Measurements from ENCODE around the gene RPL38.
"Not testable (repeated sequence)": the region's sequence is repeated elsewhere in the genome, so short reads cannot be mapped to it uniquely, and the experiment has no call there.

Gene RPL38

GRCh38 chr17:74185571-74186185, 17.8 kb upstream of the RPL38 start:
- no peak overlapping the region for H3K9ac ChIP-seq (ENCODE audit: low read length in 2 of 2)
- no peaks in the 10 kb centered on the region for H3K9me3 ChIP-seq (ENCODE audit: control insufficient read depth in 2 of 2, low read length in 2 of 2)
- H3K4me1 ChIP-seq (ENCODE audit: control insufficient read depth, insufficient read depth, low read length), result no peaks in the 10 kb centered on the region
- peaks cover 12 to 22% of the 10 kb centered on the region in 2 donors for H3K27me3 ChIP-seq (ENCODE audit: control insufficient read depth in 1 of 2, insufficient read depth in 2 of 2, low read length in 2 of 2)
- H3K27ac ChIP-seq (ENCODE audit: low read length), result no peak overlapping the region
- no peaks in the 10 kb centered on the region for H3K36me3 ChIP-seq (ENCODE audit: control insufficient read depth in 2 of 2, insufficient read depth in 2 of 2, low read length in 2 of 2)
- no peak overlapping the region for H3K4me3 ChIP-seq (ENCODE audit: low read length in 2 of 2)

DNA sequence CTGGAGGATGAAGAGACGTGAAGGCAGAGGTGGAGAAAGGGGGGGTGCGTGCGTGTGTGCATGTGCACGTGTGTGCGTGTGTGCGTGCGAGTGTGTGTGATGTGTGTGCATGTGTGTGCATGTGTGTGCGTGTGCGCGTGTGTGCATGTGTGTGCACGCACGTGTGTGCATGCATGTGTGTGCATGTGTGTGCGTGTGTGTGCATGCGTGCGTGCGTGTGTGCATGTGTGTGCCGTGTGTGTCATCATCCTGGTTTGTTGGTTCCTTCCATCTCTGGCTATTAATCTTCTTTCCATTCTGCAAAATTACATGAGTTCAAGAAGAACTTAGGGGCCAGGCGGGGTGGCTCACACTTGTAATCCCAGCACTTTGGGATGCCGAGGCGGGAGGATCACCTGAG, 17.0 kb upstream of the RPL38 start:
- Histone ChIP-seq H3K36me3 (ENCODE audit: control insufficient read depth in 2 of 2, insufficient read depth in 2 of 2, low read length in 2 of 2) (no peaks in the 10 kb centered on the region), H3K9ac (ENCODE audit: low read length in 2 of 2) (no peak overlapping the region), H3K4me1 (ENCODE audit: control insufficient read depth, insufficient read depth, low read length) (no peaks in the 10 kb centered on the region), H3K27ac (ENCODE audit: low read length) (no peak overlapping the region), H3K27me3 (ENCODE audit: control insufficient read depth in 1 of 2, insufficient read depth in 2 of 2, low read length in 2 of 2) (peaks cover 12 to 17% of the 10 kb centered on the region in 2 donors), H3K9me3 (ENCODE audit: control insufficient read depth in 2 of 2, low read length in 2 of 2) (no peaks in the 10 kb centered on the region), H3K4me3 (ENCODE audit: low read length in 2 of 2) (no peak overlapping the region)

DNA sequence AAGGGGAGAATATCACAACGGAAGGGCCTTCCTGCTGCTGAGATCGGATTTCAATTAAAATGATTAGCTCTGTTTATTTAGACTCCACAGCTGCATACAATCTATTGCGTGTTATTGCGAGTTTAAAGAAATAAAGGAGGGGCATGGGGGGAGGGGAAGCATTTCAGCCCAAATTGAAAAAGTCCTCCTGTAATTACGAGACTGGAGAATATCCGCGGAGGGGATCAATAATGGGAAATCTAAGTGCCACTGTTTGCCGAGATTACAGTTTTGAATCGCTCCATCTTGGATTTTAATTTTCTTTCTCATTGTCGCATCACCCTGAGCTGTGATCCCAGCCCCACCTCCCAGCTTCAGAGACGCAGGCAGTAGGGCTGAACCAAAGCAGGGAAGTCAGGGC, 15.7 kb upstream of the RPL38 start:
- no peak overlapping the region for H3K27ac ChIP-seq (ENCODE audit: low read length)
- no peak overlapping the region for H3K9ac ChIP-seq (ENCODE audit: low read length in 2 of 2)
- H3K36me3 ChIP-seq (ENCODE audit: control insufficient read depth in 2 of 2, insufficient read depth in 2 of 2, low read length in 2 of 2), result no peaks in the 10 kb centered on the region
- H3K27me3 ChIP-seq (ENCODE audit: control insufficient read depth in 1 of 2, insufficient read depth in 2 of 2, low read length in 2 of 2), result peaks cover 6 to 15% of the 10 kb centered on the region in 2 donors
- no peak overlapping the region for H3K4me3 ChIP-seq (ENCODE audit: low read length in 2 of 2)
- no peaks in the 10 kb centered on the region for H3K9me3 ChIP-seq (ENCODE audit: control insufficient read depth in 2 of 2, low read length in 2 of 2)
- no peaks in the 10 kb centered on the region for H3K4me1 ChIP-seq (ENCODE audit: control insufficient read depth, insufficient read depth, low read length)

DNA sequence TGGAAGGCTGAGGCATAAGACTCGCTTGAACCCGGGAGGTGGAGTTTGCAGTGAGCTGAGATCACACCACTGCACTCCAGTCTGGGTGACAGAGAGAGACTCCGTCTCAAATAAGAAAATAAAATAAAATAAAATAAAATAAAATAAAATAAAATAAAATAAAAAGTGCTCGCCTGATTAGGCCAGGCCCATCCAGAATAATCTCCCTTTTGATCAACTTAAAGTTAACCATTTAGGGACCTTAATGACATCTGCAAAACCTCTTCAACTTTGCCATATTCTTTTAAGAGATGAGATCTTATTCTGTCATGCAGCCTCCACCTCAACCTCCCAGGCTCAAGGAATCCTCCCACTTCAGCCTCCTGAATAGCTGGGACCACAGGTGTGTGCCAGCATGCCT, 14.8 kb upstream of the RPL38 start:
- not testable (repeated sequence) for H3K27ac ChIP-seq (ENCODE audit: low read length); H3K9ac ChIP-seq (ENCODE audit: low read length in 2 of 2); H3K9me3 ChIP-seq (ENCODE audit: control insufficient read depth in 2 of 2, low read length in 2 of 2); H3K4me3 ChIP-seq (ENCODE audit: low read length in 2 of 2); H3K4me1 ChIP-seq (ENCODE audit: control insufficient read depth, insufficient read depth, low read length); H3K36me3 ChIP-seq (ENCODE audit: control insufficient read depth in 2 of 2, insufficient read depth in 2 of 2, low read length in 2 of 2)
- H3K27me3 ChIP-seq (ENCODE audit: control insufficient read depth in 1 of 2, insufficient read depth in 2 of 2, low read length in 2 of 2), result peaks cover 6 to 17% of the 10 kb centered on the region in 2 donors

- H3K4me3 ChIP-seq (ENCODE audit: low read length in 2 of 2), result no peak overlapping the region
- H3K4me1 ChIP-seq (ENCODE audit: control insufficient read depth, insufficient read depth, low read length), result peaks cover 3% of the 10 kb centered on the region
- H3K9me3 ChIP-seq (ENCODE audit: control insufficient read depth in 2 of 2, low read length in 2 of 2), result no peaks in the 10 kb centered on the region
- no peak overlapping the region for H3K9ac ChIP-seq (ENCODE audit: low read length in 2 of 2)
- no peaks in the 10 kb centered on the region for H3K36me3 ChIP-seq (ENCODE audit: control insufficient read depth in 2 of 2, insufficient read depth in 2 of 2, low read length in 2 of 2)
- peaks cover 10 to 22% of the 10 kb centered on the region in 2 donors for H3K27me3 ChIP-seq (ENCODE audit: control insufficient read depth in 1 of 2, insufficient read depth in 2 of 2, low read length in 2 of 2)
- H3K27ac ChIP-seq (ENCODE audit: low read length), result no peak overlapping the region
Measured at GRCh38 chr17:74190154-74190553, 13.3 kb upstream of the RPL38 start.

GRCh38 chr17:74190807-74191406, 12.6 kb upstream of the RPL38 start:
- Histone ChIP-seq H3K4me3 (ENCODE audit: low read length in 2 of 2) (no peak overlapping the region), H3K27me3 (ENCODE audit: control insufficient read depth in 1 of 2, insufficient read depth in 2 of 2, low read length in 2 of 2) (peaks cover 17 to 29% of the 10 kb centered on the region in 2 donors), H3K9me3 (ENCODE audit: control insufficient read depth in 2 of 2, low read length in 2 of 2) (no peaks in the 10 kb centered on the region)

DNA sequence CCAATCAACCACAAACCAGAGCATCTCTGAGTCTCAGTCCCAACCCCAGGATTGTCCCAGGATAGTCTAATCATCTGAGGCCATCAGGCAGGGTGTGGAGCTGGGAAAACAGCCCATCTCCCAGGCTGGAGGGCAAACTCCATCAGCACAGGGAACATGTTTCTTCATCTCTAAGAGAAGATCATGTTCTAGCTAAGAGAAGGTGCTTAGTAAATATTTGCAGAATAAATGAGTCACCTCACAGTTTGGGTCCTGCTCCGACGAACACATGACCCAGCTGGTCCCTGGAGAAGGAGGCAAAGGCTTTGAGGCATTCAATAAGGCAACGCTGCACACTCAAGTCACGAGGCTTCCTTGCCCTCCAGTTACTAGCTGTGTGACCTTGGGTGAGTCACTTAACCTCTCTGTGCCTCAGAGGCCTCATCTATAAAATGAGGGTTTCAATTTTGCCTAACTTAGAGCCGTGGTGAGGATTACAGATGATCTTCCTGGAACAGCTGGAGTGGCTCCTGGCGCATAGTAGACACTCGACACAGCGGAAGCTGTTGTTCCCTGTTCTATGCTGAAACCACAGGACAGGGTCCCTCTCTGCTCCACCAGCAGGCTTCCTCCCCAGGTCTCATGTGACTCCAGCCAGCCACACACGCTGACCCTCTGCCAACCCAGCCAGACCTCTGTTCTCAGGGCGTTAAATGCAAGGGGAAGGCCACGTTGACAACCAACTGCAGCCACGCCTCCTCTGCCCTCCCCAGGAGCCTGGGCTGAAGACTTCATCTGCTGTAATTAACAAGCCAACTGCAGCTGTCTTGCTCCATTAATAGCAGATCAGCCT, 10.3 kb upstream of the RPL38 start:
- Histone ChIP-seq H3K4me3 (ENCODE audit: low read length in 2 of 2) (no peak overlapping the region), H3K27me3 (ENCODE audit: control insufficient read depth in 1 of 2, insufficient read depth in 2 of 2, low read length in 2 of 2) (peaks cover 26 to 30% of the 10 kb centered on the region in 2 donors), H3K9me3 (ENCODE audit: control insufficient read depth in 2 of 2, low read length in 2 of 2) (no peaks in the 10 kb centered on the region), H3K4me1 (ENCODE audit: control insufficient read depth, insufficient read depth, low read length) (peaks cover 3% of the 10 kb centered on the region), H3K9ac (ENCODE audit: low read length in 2 of 2) (no peak overlapping the region), H3K27ac (ENCODE audit: low read length) (no peak overlapping the region), H3K36me3 (ENCODE audit: control insufficient read depth in 2 of 2, insufficient read depth in 2 of 2, low read length in 2 of 2) (no peaks in the 10 kb centered on the region)

More at GRCh38 chr17:74190807-74191406, 12.6 kb upstream of the RPL38 start:
- Histone ChIP-seq H3K36me3 (ENCODE audit: control insufficient read depth in 2 of 2, insufficient read depth in 2 of 2, low read length in 2 of 2) (no peaks in the 10 kb centered on the region), H3K27ac (ENCODE audit: low read length) (no peak overlapping the region), H3K9ac (ENCODE audit: low read length in 2 of 2) (no peak overlapping the region), H3K4me1 (ENCODE audit: control insufficient read depth, insufficient read depth, low read length) (peaks cover 3% of the 10 kb centered on the region)

- no peaks in the 10 kb centered on the region for H3K36me3 ChIP-seq (ENCODE audit: control insufficient read depth in 2 of 2, insufficient read depth in 2 of 2, low read length in 2 of 2)
Measured at GRCh38 chr17:74194682-74195081, 8.8 kb upstream of the RPL38 start.

DNA sequence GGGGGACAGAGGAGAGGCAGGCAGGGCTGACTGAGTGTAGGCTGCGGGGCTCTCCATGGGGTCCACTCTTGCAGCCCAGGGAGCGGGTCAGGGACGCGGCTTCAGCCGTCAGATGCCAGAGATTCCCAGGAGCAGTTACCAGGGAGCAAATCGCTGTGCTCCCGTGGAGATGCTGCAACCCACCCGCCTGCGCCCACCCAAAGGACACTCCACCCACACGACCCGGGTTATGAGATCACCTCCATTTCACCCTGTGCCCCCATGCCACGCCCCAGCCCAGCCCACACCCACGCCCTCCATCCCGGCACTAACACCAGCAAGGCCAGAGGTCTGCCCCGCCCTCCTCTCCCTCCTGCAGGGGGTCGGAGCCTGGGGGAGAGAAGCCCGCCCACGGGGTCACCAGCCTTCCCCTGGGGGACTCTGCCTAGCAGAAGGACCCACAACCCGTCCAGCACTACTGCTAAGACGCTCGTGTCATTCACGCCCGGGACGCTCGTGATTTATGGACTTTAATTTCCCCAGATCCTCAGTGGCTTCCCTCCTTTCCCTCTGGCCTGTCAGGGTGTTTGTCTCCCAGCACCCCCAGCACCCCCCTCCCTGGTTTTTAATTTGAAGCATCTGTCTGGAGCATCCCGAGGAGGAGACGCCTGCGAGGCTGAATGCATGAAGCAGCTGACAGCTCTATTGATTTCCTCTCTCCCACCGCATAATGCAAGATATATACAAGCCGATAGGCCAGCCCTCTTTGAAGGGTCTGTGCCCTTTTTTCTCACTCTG, 6.7 kb upstream of the RPL38 start:
- Histone ChIP-seq H3K27me3 (ENCODE audit: control insufficient read depth in 1 of 2, insufficient read depth in 2 of 2, low read length in 2 of 2) (peaks cover 31 to 49% of the 10 kb centered on the region in 2 donors), H3K9me3 (ENCODE audit: control insufficient read depth in 2 of 2, low read length in 2 of 2) (no peaks in the 10 kb centered on the region), H3K4me3 (ENCODE audit: low read length in 2 of 2) (no peak overlapping the region), H3K27ac (ENCODE audit: low read length) (no peak overlapping the region), H3K36me3 (ENCODE audit: control insufficient read depth in 2 of 2, insufficient read depth in 2 of 2, low read length in 2 of 2) (no peaks in the 10 kb centered on the region), H3K9ac (ENCODE audit: low read length in 2 of 2) (no peak overlapping the region), H3K4me1 (ENCODE audit: control insufficient read depth, insufficient read depth, low read length) (peaks cover 9% of the 10 kb centered on the region)

More at GRCh38 chr17:74194682-74195081, 8.8 kb upstream of the RPL38 start:
- Histone ChIP-seq H3K27me3 (ENCODE audit: control insufficient read depth in 1 of 2, insufficient read depth in 2 of 2, low read length in 2 of 2) (peaks cover 25 to 33% of the 10 kb centered on the region in 2 donors), H3K4me1 (ENCODE audit: control insufficient read depth, insufficient read depth, low read length) (peaks cover 7% of the 10 kb centered on the region), H3K4me3 (ENCODE audit: low read length in 2 of 2) (no peak overlapping the region), H3K27ac (ENCODE audit: low read length) (no peak overlapping the region), H3K9me3 (ENCODE audit: control insufficient read depth in 2 of 2, low read length in 2 of 2) (no peaks in the 10 kb centered on the region), H3K9ac (ENCODE audit: low read length in 2 of 2) (no peak overlapping the region)

- H3K4me3 ChIP-seq (ENCODE audit: low read length in 2 of 2), result no peak overlapping the region
- H3K27ac ChIP-seq (ENCODE audit: low read length), result no peak overlapping the region
- H3K27me3 ChIP-seq (ENCODE audit: control insufficient read depth in 1 of 2, insufficient read depth in 2 of 2, low read length in 2 of 2), result peaks cover 33 to 50% of the 10 kb centered on the region in 2 donors
- peaks cover 9% of the 10 kb centered on the region for H3K4me1 ChIP-seq (ENCODE audit: control insufficient read depth, insufficient read depth, low read length)
- no peaks in the 10 kb centered on the region for H3K36me3 ChIP-seq (ENCODE audit: control insufficient read depth in 2 of 2, insufficient read depth in 2 of 2, low read length in 2 of 2)
- H3K9ac ChIP-seq (ENCODE audit: low read length in 2 of 2), result no peak overlapping the region
- H3K9me3 ChIP-seq (ENCODE audit: control insufficient read depth in 2 of 2, low read length in 2 of 2), result no peaks in the 10 kb centered on the region
Measured at GRCh38 chr17:74197801-74198200, 5.7 kb upstream of the RPL38 start.
